SH-SY5Y (cell line): ENCODE results near the gene NKX6-2.

Experiments used
- GATA2 ChIP-seq: IDR thresholded peaks from 2 replicates; pipeline ENCODE4 v1.6.1; 2011; ENCODE audit warnings: mild to moderate bottlenecking, low read depth, low read length
- GATA3 ChIP-seq: IDR thresholded peaks from 2 replicates; pipeline ENCODE4 v1.6.1; 2011; ENCODE audit warnings: low read depth, mild to moderate bottlenecking, low read length, moderate library complexity

DNA sequence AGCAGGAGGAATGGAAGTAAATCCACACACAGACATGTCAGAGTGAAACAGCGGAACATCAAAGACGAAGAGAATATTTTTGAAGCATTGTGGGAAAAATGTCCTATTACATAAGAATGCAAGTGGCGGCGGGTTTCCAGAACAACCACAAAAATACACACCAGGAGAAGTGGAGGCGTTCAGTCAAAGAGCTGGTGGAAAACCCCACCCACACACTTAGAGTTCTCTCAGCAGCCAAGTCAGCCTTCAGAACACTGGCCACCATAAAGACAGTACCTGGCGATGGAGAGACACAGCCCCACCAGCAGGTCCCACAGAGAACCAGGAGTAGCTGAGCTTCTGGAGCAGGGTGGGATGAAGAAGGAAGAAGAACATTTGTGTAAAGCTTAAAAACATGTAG lies 23.7 kb downstream of the NKX6-2 start:
- TF ChIP-seq GATA2: no peak
- no peak for TF ChIP-seq GATA3
